ENCODE measurements around the gene HRH3.

HRH3 gene

DNA sequence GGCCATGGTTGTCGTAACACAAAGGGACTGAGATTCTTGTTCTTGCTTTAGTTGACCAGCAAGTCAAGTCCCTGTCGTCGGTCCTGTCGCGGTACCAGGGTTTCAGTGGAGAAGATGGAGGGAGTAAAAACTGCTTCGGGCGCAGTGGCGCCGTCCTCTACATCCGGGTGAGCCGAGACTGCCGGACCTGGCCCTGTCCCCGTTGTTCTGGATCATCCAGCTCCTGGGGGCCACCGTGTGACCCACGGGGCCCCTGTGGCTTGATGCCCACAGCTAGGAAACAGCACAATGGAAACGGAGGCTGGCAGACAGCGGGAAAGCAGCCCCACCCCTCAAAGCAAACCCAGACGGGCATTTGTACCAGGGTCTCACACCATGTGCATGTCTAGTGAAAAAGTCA is 22.3 kb downstream of the HRH3 start:
- DNase-seq: no peak

DNA sequence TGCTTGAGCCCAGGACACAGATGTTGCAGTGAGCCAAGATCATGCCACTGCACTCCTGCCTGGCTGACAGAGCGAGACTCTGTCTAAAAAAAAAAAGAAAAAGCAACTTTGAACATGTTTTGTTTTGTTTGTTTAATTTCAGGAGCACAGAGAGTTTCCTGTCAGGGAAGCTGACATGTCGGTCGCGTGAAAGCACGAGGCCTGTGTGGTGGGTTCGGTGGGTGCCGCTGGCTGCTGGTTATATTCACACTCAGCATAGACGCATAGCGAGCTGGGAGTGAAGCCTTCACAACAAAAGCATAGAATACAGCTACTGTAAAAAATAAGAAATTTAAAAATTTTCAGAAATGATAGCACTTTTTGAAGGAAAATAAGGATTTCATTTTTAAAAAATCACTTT is 22.8 kb downstream of the HRH3 start:
- DNase-seq: no peak

DNA sequence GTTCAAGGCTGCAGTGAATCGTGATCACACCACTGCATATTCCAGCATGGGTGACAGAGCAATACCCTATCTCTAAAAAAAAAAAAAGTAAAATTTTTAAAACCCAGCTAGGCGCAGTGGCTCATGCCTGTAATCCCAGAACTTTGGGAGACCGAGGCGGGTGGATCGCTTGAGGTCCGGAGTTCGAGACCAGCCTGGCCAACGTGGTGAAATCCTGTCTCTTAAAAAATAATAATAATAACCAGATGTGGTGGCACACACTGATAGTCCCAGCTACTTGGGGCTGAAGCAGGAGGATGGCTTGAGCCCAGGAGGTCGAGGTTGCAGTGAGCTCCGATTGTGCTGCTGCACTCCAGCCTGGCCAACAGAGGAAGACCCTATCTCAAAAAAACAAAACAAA is 23.8 kb downstream of the HRH3 start:
- DNase-seq: no peak

DNA sequence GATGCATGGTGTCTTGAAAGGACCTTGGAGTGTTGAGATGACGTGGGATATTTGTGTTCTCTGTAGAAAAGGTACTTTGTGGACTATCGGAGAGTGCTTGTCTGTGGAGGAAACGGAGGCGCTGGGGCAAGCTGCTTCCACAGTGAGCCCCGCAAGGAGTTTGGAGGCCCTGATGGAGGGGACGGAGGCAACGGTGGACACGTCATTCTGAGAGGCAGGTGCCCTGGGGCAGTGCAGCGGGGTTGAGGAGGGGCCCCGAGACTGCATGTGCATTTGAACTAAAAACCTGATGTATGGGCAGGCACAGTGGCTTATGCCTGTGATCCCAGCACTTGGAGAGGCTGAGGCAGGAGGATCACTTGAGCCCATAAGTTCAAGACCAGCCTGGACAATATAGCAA is 24.3 kb downstream of the HRH3 start:
- no peak for DNase-seq

DNA sequence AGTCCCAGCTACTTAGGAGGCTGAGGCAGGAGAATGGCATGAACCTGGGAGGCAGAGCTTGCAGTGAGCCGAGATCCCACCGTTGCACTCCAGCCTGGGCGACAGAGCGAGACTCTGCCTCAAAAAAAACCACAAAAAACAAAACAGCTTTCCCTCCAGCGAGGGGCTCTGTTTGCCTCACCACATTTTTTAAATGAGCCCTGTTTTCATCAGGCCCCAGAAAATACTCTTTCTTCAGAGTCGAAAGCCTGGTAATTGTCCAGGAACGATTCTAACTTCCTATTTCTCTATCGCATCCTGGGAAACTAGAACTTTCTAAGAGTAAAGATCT is 25.0 kb downstream of the HRH3 start:
- DNase-seq: no peak

DNA sequence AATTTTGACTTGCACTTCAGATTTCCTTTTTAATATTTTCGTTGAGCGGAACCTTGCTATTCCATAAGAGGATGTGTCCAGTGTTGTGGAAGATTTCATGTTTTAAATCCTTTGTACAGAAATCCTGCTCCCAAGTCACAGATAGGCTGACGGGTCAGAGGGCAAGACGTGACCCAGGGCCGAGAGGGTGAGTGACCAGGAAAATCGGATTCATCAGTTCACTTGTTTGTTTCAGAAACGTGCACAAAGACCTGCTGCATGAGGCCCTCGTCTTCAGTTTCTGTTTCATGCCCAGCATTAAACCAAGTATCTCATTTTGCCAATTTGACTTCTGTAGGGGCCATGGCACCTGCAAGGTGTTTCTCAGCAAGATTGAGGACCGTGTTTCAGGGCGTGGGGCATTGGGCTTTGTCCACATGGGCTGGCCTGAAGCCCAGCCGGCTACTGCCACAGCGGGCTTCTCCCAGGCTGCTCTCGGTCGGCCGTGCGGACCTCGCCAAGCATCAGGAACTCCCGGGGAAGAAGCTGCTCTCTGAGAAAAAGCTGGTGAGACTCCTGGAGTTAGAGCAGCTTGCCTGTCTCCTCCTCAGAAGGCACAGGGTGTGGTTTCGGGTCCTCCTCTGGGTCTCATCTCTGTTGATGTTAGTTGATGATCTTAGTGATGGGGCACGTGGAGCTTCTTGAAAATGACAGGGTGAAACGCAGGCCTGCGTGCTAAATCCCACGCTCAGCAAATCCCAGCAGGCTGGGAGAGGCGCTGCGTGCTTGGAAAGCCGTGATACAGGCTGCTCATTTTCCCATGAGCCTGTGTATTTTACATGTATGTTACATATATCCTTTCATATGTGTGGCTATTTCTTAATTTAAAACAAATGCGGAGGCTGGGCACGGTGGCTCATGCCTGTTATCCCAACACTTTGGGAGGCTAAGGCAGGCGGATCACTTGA is 26.7 kb downstream of the HRH3 start:
- no peak for DNase-seq

DNA sequence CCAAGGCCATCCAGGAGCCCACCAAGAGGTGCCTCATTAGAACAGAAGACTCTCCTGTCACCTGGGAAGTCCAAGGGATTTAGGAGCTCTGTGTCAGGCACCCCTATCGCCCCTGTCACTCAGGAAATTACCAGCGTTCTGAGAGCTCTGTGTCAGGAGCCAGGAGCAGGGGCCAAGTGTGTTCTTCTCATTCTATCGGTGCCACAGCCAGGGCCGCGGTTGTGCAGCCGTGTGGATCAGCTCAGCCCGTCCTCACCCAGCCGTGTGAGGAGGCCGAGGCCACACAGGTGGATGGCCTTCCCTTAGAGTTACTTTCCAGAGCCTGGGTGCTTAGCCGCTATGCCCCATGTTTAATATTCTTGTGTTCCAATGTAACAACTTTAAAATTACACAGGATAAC is 27.4 kb downstream of the HRH3 start:
- DNase-seq: no peak

DNA sequence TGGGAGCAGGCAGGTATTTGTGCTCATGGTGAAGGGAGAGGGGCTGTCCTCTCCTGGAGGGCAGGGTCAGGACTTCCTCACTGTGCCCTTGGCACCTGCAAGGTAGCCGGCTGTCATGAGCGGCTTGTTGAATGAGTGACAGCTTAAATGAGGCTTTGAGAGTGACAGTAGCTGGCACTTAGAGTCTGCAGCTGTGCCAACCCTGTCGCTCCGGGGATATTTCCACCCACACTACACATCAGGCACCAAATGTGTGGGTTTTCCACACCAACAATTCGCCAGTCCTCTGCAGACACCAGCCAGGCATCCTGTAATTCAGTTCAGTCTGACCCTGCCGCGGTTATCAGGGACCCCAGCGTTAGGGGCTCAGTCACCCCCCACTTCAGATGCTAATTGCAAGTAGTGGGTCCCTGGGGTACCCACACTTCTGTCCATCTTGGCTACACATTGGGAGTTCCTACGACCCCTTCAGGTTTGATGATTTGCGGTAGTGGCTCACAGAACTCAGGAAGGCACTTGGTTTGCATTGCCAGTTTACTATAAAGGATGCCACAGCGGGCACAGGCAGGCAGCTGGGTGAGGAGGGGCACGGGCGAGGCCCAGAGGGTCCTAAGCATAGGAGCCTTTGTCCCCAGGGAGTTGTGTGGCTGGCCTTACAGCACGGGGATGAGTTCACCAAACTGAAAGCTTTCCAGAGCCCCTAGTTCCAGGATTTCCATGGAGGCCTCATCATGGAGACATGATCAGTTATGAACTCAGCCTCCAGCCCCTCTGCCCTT is 28.1 kb downstream of the HRH3 start:
- no peak for DNase-seq

DNA sequence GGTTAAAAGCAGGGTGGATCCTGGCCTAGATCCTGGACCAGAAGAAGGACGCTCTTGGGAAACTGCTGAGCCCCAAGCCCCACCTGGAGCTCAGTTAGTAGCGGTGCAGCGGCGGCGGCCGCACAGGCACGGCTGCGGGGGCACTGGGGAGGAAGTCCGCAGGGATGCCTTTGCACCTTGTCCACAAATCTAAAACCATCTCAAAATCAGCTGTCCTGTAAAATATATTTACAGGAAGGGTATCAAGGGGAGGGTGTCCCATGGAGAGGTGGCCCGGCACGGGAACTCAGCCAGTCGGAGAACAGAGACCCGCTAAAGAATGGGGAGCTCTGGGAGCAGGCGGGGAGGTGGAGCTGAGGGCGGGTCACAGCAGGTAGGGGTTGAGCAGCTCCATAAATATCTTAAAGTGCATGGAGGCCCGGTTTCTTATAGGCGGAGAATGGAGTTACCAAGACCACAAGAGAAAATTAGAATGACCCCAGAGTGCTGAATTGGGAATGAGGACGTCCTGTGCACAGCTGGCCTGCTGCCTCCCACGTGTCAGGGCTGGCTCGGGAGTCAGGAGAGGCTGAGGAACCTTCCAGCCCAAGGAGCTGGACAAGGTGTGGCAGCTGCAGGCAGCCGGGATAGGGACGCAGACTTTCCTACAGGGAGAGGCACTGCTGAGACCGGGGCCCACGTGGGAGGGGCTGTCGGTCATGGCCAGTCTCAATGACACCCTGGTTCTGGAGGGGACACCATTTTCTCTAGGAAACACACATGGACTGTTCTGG is 29.3 kb downstream of the HRH3 start:
- DNase-seq: no peak

DNA sequence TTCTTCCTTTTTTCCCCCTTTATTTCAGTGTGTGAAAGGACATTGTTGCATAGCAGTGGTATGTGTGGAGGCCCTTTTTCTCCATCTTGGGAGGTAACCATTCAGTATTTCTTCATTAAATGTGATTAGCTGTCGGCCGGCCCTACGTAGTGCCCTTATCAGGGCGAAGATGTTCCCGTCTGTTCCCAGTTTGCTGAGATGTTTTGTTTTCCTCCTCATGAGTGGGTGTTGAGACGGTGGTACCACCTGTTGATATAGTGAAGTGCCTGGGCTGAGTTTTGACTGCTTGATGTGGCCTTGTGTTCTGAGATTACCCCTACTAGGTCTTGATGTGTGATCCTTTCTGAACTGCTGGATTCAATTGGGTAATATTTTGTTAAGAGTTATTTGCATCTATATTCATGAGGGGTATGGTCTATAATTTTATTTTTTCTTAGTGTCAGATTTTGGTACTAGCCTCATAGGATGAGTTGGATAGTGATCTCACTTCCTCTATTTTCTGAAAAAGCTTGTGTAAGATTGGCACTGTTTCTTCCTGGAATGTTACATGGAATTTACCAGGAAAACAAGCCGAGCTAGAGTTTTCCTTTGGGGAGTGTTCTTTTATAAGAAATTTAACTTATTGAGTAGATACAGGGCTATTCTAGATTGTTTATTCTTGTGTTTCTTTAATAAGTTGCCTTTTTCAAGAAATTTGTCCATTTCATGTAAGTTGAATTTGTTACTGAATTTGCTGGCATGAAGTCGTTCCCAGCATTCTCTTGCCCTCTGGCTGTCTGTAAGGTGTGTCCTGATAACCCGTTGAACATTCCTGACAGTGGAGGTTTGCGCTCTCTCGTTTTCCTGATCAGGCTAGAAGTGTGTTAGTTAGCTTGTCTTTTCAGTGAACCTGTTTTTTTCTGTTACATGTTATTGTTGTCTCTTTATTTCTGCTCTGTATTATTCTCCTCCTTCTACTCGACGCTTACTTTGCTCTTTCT is 32.9 kb downstream of the HRH3 start:
- no peak for DNase-seq

DNA sequence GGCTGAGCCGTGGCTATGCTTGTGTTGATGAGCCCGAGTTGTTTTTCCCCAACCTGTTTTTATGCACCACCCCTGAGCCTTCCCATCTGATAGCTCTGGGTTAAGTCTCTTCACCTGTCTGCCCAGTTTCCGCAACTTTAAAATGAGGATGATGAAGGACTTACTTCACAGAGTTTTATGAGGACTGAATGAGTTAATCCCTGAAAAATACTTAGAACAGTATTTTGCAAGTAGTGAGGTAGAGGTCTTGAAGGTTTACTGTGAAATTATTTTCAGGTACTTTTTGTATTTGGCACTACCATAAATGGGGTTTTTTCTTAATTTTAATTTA is 34.0 kb downstream of the HRH3 start:
- DNase-seq: no peak

DNA sequence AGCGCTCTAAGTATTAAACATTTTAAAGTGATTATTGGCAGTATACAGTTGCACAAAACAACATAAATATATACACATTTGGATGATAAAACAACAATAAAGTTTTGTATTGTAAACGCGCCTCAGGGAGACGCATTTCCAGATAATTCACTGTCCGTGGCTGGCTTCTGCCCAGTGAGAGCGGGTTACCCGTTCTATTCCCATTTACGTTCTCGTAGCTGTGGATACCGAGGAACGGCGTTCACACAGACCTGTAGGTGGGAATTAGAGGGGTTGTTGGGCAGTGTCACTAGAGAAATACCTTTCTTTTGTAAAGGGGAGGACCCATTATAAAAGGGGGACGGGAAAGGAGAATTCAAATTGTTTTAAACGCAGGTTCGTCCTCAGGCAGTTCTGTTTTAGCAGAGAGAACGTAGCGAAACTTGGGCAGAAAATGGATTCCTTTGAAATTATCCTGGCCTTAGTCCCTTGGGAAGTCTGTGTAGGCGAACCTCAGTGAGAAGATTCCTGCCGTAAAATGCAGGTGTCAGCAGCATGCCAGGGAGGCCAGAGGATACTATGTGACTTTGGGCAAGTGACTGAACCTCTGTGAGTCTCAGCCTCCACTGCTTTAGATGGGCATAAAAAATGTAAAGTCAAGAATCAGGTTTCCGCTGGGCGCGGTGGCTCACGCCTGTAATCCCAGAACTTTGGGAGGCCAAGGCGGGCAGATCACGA is 36.5 kb downstream of the HRH3 start:
- no peak for DNase-seq

DNA sequence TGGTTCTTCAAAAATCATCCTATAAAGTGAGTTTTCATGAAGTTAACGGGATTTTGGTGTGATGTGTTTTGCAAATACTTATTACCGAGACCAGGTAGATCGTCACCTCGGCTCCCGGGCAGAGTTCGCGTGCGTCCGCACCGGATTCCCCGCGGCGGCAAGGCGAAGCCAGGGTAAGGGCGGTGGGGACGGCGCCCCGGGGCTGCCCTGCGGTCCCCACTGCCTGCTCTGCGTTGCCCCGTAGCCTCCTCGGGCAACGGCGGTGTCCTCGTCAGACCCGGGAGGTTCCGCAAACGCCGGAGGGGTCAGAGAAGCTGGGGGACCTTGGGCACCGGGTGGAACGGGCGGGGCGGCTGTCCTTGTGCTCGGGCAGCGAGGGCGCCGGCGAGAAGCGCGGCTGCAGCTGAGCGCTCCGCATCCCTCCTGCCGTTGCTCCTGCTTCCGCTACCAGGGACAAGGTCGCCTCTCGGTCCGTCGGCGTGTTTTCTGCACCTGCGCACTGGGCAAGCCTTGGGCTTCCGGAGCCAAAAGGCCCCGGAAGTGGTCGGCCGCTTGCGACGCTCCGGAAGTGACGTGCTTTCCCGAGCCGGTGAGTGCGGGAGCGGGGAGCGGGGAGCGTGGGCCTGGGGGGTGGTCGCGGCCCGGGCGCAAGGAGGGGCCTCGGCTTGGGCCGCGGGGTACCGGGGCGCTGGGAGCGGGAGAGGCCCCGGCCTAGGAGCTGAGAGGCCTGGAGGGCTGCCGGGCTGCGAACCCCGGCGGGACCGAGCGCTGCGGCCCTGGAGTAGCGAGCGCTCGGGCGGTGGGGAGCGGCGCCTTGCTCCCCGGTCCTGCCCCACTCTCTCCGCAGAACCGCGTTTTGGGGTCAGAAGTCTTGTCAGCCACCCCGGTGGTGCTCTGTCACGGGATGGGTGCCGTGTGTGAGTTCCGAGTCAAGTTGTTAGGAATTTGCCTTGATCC is 37.3 kb downstream of the HRH3 start, which contains the start of gene MTG2:
Gene MTG2 (plus strand): TSS at position 560 of the 957 bp plus-strand sequence. CDS start 10,393 bp downstream, outside the sequence.
- peak; percentile 93 to 97 for DNase-seq

DNA sequence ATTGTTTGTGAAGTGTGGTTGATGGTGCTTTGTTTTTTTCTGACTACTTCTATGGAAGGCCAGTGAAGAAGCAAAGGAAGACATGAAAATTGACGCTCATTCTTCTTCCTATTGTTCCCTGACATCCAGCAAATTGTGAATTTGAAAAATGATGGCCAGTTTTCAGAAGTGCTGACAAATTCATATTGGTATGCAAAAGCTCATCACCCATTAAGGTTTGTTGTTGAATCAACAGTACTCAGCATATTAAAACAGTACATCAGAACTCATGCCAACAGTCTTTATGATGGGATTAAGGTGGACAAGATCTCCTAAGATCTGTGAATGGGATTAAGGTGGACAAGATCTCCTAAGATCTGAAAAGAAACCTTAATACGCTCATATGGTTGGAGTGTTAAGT is 38.3 kb downstream of the HRH3 start:
- no peak for DNase-seq

DNA sequence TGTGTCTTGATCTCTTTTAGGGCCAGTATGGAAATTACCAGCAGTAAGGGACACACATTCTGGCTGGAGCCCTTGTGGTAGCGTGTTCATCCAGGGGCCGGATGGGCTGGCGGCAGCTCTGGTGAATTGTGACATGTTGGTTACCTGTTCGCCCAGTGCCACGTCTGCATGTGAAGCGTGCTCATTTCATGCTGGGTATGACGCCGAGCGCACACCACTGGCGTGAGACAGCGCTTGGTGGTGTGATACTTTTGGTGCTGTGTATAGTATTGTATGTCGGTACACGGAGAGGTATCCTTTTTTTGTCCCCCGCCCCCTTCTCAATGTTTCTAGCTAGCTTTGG is 40.9 kb downstream of the HRH3 start:
- no peak for DNase-seq

DNA sequence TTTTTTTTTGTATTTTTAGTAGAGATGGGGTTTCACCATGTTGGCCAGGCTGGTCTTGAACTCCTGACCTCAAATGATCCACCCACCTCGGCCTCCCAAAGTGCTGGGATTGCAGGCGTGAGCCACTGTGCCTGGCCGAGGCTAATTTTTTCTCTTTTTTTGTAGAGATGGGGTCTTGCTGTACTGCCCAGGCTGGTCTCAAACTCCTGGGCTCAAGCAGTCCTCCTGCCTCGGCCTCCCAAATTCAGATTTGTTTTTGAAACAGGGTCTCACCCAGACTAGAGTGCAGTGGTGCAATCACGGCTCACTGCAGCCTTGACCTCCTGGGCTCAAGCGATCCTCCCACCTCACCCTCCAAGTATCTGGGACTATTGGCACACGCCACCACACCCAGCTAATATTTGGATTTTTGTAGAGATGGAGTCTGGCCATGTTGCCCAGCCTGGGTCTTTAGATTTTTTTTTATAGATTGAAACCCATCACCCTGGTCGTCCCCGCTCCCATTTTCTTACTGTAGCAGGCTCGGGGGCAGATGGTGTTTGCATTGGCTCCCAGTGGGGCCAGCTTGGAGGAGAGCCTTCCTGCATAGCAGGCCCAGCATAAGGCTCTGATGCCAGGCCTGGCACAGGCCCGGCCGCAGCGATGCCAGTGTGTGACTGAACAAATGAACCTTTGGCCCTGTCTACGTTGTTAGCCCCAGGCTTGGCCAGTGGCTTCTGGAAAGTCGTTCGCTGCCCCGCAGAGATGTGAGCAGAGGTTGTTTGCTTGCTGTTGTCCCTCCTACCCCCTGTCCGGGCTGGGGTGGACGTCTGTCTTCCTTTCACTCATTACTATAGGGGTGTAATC is 41.5 kb downstream of the HRH3 start:
- DNase-seq: no peak

DNA sequence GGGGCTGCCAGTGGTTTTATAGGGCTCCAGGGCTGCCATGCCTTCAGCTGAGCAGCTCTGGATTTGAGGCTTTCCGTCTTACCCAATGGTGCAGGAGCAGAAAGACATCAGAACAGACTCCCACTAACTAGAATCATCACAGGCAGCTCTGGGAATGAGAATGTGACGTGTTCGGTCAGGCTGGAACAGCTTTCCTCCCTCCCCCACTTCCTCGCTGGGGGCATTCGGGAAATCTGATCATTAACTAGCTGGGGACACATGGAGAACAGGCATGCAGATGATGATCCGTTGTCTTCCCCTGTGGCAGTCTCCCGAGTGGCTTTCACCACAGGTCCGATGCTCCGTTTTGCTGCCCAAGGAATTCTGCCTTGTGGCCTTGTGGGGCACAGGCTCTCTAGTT is 42.8 kb downstream of the HRH3 start:
- no peak for DNase-seq

DNA sequence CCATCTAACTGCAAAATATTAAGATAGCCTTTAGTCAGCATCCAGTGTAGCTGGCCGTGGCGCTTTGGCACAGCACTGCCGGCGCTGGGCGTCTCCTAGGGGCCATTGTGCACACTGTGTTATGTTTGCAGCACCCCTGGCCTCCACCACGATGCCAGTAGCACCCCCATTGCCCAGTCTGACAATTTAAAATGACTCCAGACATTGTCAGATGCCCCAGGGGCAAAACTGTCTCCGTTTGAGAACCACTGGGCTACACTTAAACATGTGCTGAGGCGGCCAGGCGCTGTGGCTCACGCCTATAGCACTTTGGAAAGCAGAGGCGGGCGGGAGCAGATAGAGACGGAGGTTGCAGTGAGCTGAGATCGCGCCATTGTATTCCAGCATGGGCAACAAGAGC is 43.2 kb downstream of the HRH3 start:
- DNase-seq: no peak

DNA sequence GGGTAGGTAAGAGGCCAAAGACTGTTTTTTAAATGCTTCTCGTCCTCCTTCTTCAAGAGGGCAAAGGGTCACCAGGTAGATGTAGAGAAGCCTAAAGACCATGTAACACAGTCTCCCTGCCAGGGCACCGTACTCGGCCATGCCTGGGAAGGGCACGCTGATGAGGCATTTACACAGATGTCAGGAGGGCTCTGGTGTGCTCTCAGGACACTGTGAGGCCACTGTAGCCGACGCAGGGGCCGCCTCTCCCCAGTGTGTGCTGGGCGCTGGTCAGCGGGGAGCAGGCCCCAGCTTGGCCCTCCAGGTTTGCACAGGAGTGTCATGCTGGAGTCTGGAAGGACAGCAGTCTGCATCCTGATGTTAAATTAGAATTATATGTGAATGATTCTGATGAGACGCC is 44.4 kb downstream of the HRH3 start:
- no peak for DNase-seq
